Neural cell (in vitro differentiated cells): ENCODE results near the gene RASGEF1C. TPM values are rescaled to one million over a fixed set of nuclear protein-coding genes. Genes with fewer than 3 reads are reported as not detected.

ENCODE experiments used
- H2AFZ ChIP-seq: fragments of 200-600, 300-800 bp; sonication (generic), shearing (Covaris generic); 2 replicates; pipeline ENCODE4 v1.6.0; 2014; ENCODE audit warnings: low read depth, mild to moderate bottlenecking, antibody characterized with exemption, low read length, moderate library complexity
- H3F3A ChIP-seq: fragments of 200-600 bp; shearing (Covaris generic); 2 replicates; pipeline ENCODE4 v1.6.1; 2016; ENCODE audit warnings: mild to moderate bottlenecking, moderate library complexity, mixed read lengths, antibody characterized with exemption, low read length; ENCODE audit not compliant: insufficient read depth, poor library complexity, severe bottlenecking
- H3K27ac ChIP-seq: fragments of 200-600, 300-800 bp; sonication (generic), shearing (Covaris generic); 2 replicates; pipeline ENCODE4 v1.5.1; 2014; ENCODE audit warnings: mild to moderate bottlenecking, low read length, moderate library complexity
- H3K27me3 ChIP-seq: fragments of 300-800, 200-600 bp; sonication (generic), shearing (Covaris generic); 2 replicates; pipeline ENCODE4 v1.6.0; 2014; ENCODE audit warnings: mild to moderate bottlenecking, low read depth, low read length, moderate library complexity; ENCODE audit not compliant: insufficient read depth
- H3K36me3 ChIP-seq: fragments of 300-800, 200-600 bp; sonication (generic), shearing (Covaris generic); 2 replicates; pipeline ENCODE4 v1.5.1; 2014; ENCODE audit warnings: mild to moderate bottlenecking, antibody characterized with exemption, low read length, moderate library complexity; ENCODE audit not compliant: insufficient read depth
- H3K4me2 ChIP-seq: fragments of 300-800, 200-600 bp; sonication (generic), shearing (Covaris generic); 2 replicates; pipeline ENCODE4 v1.6.0; 2014; ENCODE audit warnings: mild to moderate bottlenecking, low read length
- H3K4me3 ChIP-seq: fragments of 300-800, 200-600 bp; sonication (generic), shearing (Covaris generic); 2 replicates; pipeline ENCODE4 v1.5.1; 2014; ENCODE audit warnings: mild to moderate bottlenecking, low read length, moderate library complexity
- H3K79me2 ChIP-seq: fragments of 200-600 bp; shearing (Covaris generic); replicated peaks from 2 replicates; pipeline ENCODE4 v1.6.0; 2014; ENCODE audit warnings: mild to moderate bottlenecking, low read length, moderate library complexity; ENCODE audit not compliant: insufficient read depth
- H3K9ac ChIP-seq: fragments of 300-800, 200-600 bp; sonication (generic), shearing (Covaris generic); 2 replicates; pipeline ENCODE4 v1.6.1; 2016; ENCODE audit warnings: mild to moderate bottlenecking, low read length, mixed read lengths
- H3K9me2 ChIP-seq: fragments of 200-600 bp; shearing (Covaris generic); 2 replicates; pipeline ENCODE4 v1.6.1; 2016; ENCODE audit warnings: mild to moderate bottlenecking, low read length, mixed read lengths; ENCODE audit not compliant: insufficient read depth
- H3K9me3 ChIP-seq: fragments of 200-600, 300-800 bp; sonication (generic), shearing (Covaris generic); 2 replicates; pipeline ENCODE4 v1.6.1; 2016; ENCODE audit warnings: mild to moderate bottlenecking, mixed run types, low read length, moderate library complexity, mixed read lengths
- H4K20me1 ChIP-seq: fragments of 200-600 bp; shearing (Covaris generic); 2 replicates; pipeline ENCODE4 v1.6.1; 2016; ENCODE audit warnings: mild to moderate bottlenecking, mixed run types; ENCODE audit not compliant: insufficient read depth
- CTCF ChIP-seq: fragments of 450-650 bp; IDR thresholded peaks from 2 replicates; pipeline ENCODE4 v1.5.1; 2014; ENCODE audit warnings: antibody characterized with exemption, mild to moderate bottlenecking, moderate library complexity; ENCODE audit not compliant: poor library complexity, severe bottlenecking
- EP300 ChIP-seq: fragments of 450-650 bp; conservative IDR thresholded peaks from 2 replicates; pipeline ENCODE4 v1.6.1; 2014; ENCODE audit warnings: antibody characterized with exemption, mild to moderate bottlenecking, moderate library complexity; ENCODE audit not compliant: poor library complexity, severe bottlenecking
- EZH2 ChIP-seq: fragments of 200-600, 300-800 bp; shearing (Covaris generic), sonication (generic); IDR thresholded peaks from 2 replicates; pipeline ENCODE4 v1.6.1; 2014; ENCODE audit warnings: antibody characterized with exemption, low read length, borderline replicate concordance, mild to moderate bottlenecking; ENCODE audit not compliant: insufficient read depth, poor library complexity, severe bottlenecking
- MXI1 ChIP-seq: fragments of 450-650 bp; conservative IDR thresholded peaks from 2 replicates; pipeline ENCODE4 v1.6.1; 2014; ENCODE audit warnings: antibody characterized with exemption, mild to moderate bottlenecking; ENCODE audit not compliant: poor library complexity, severe bottlenecking
- POLR2AphosphoS5 ChIP-seq: IDR thresholded peaks from 2 replicates; pipeline ENCODE4 v1.6.1; 2012
- RAD21 ChIP-seq: fragments of 450-650 bp; conservative IDR thresholded peaks from 2 replicates; pipeline ENCODE4 v1.6.1; 2014; ENCODE audit warnings: antibody characterized with exemption, mild to moderate bottlenecking, moderate library complexity
- REST ChIP-seq: IDR thresholded peaks from 2 replicates; pipeline ENCODE4 v1.6.1; 2012; ENCODE audit warnings: borderline replicate concordance
- SMC3 ChIP-seq: fragments of 450-650 bp; conservative IDR thresholded peaks from 2 replicates; pipeline ENCODE4 v1.6.1; 2014; ENCODE audit warnings: antibody characterized with exemption, mild to moderate bottlenecking, moderate library complexity; ENCODE audit not compliant: poor library complexity
- TAF1 ChIP-seq: IDR thresholded peaks from 2 replicates; pipeline ENCODE4 v1.6.1; 2012; ENCODE audit warnings: low read depth
- polyA plus RNA-seq: library from polyadenylated mRNA; depleted of rRNA; stranded (reverse); fragments of >200 nt; gene quantifications from 2 replicates; pipeline ENCODE4 v1.2.3, GENCODE V29; 2014

Gene RASGEF1C
- polyA plus RNA-seq, 1 donor from 2014 or later, result 5.3 TPM

GRCh38 chr5:180130291-180130869 lies 78.6 kb downstream of the RASGEF1C start:
- Histone ChIP-seq H3K9ac (no peak overlapping the region), H3K9me2 (no peaks in the 10 kb centered on the region), H3K36me3 (no peaks in the 10 kb centered on the region), H3K79me2 (no peaks in the 10 kb centered on the region), H3K4me2 (no peak overlapping the region), H4K20me1 (no peaks in the 10 kb centered on the region), H3F3A (no peaks in the 10 kb centered on the region), H3K4me3 (no peak overlapping the region), H2AFZ (no peak overlapping the region), H3K9me3 (no peaks in the 10 kb centered on the region), H3K27me3 (no peaks in the 10 kb centered on the region), H3K27ac (no peak overlapping the region)
- TF ChIP-seq SMC3, result no peak

- Histone ChIP-seq H3K9me3 (no peaks in the 10 kb centered on the region), H3K27me3 (no peaks in the 10 kb centered on the region), H3K36me3 (no peaks in the 10 kb centered on the region), H3K79me2 (no peaks in the 10 kb centered on the region), H4K20me1 (no peaks in the 10 kb centered on the region), H2AFZ (no peak overlapping the region), H3K9me2 (no peaks in the 10 kb centered on the region), H3F3A (no peaks in the 10 kb centered on the region), H3K4me3 (no peak overlapping the region), H3K27ac (no peak overlapping the region), H3K4me2 (no peak overlapping the region), H3K9ac (no peak overlapping the region)
- TF ChIP-seq TAF1 (no peak), EP300 (no peak), RAD21 (no peak), CTCF (no peak)
Observed at GRCh38 chr5:180129291-180130190, 79.5 kb downstream of the RASGEF1C start.

GRCh38 chr5:180128671-180129261 lies 80.2 kb downstream of the RASGEF1C start:
- no peak overlapping the region for H3K9ac ChIP-seq
- H3K9me3 ChIP-seq, result no peaks in the 10 kb centered on the region
- no peak overlapping the region for H3K4me2 ChIP-seq
- H3F3A ChIP-seq, result no peaks in the 10 kb centered on the region
- H3K27me3 ChIP-seq, result no peaks in the 10 kb centered on the region
- no peaks in the 10 kb centered on the region for H3K9me2 ChIP-seq
- H4K20me1 ChIP-seq, result no peaks in the 10 kb centered on the region
- no peak overlapping the region for H3K4me3 ChIP-seq
- no peaks in the 10 kb centered on the region for H3K36me3 ChIP-seq
- TF ChIP-seq CTCF (no peak), MXI1 (no peak), EZH2 (no peak), TAF1 (no peak), RAD21 (no peak), POLR2AphosphoS5 (no peak), SMC3 (no peak), EP300 (no peak), REST (no peak)
- H3K27ac ChIP-seq, result no peak overlapping the region
- no peaks in the 10 kb centered on the region for H3K79me2 ChIP-seq
- no peak overlapping the region for H2AFZ ChIP-seq
